ENCODE measurements around the gene DGKG.

DGKG gene

GRCh38 chr3:186268616-186269448, 93.2 kb downstream of the DGKG start:
- DNase-seq = no peak

DNA sequence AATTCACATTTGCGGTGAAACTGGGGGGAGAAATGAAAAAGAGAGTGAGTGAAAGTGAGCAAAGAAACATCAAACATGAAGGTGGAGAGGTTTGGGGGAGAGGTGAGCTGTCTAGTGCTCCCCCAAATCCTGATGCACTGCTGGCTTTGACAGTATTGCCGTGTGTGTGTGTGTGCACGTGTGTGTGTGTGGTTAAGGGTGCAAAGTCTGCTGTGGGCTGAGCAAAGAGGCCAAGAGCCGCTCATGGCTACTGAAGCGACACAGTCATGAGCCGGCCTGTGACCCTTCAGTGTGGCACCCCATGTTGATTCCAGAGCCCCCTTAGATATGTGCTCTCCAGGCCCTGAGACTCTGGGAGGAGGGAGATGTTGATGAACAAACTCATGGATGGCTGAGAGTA, 94.3 kb downstream of the DGKG start:
- no peak for DNase-seq

GRCh38 chr3:186264608-186265400, 97.2 kb downstream of the DGKG start:
- DNase-seq = no peak

- no peak for DNase-seq
Measured at GRCh38 chr3:186261638-186262037, 100.4 kb downstream of the DGKG start.

GRCh38 chr3:186260726-186261125, 101.3 kb downstream of the DGKG start:
- no peak for DNase-seq

- DNase-seq = peak; percentile 46 to 57
Measured at GRCh38 chr3:186259612-186260383, 102.2 kb downstream of the DGKG start.

DNA sequence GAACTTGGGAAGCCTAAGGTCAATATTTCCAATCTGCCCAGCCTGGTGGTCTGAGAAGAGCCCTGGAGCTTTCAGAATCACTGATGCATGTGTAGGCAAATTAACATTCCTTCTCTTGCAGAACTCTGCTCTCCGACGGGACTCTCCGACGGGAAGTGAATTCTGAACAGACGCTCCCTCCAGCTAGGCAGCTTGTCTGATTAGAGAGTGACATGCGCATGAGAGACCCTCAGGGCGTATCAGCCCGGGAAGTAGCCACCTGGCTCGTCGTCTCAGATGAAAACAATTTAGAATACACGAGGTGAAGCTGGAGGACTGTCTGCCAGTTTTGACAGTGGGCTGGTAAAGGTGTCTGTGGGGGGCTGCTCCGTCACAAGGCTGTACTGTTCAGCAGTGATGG, 103.1 kb downstream of the DGKG start:
- DNase-seq = no peak

DNA sequence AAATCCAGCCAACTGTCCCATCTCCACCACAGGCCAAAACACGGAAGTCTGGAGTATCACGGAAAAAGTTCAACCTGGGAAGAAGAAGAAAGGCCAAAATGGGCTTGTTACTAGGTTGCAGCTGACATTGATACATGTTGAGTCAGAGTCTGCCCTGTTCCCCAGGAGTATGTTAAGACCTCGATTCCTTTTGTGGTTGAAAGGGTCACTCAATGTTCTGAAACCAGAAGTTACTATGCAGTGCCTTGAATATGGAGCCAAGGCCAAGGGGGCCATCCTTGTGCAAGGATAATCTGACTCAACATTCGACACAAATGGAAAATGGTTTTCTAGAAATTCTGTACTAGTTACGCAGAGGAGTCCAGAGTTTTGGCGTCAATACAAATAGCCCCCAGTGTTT, 104.2 kb downstream of the DGKG start:
- no peak for DNase-seq

DNA sequence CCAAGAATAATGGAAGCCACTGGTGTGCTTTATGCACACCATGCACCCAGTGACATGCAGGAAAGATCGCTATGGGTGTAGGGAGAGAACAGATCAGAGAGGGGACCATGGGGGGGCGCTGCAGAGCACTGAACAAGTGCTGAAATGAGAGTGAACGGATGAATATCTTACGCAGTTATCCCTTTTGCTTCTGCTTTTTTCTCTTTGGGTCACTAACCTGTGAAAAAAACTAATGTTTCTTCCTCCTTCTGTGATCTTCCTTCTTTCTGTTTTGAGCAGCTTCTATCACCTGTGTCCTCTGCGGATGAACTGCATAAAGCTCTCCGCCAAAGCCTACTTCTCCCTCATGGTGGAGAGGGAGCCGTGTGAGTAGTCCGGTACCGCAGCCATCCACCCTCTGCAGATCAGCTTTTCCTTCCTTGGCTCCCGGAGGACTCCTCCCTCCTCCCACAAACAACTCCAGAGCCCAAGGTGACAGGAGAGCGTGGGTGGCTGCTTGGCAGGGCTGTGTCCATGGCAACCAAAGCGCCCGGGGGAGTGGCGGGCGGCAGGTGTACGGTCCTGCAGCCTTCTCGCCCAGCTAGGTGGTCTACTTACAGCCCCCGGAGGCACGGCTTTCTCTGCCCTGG, 106.2 kb downstream of the DGKG start:
- DNase-seq = no peak

DNA sequence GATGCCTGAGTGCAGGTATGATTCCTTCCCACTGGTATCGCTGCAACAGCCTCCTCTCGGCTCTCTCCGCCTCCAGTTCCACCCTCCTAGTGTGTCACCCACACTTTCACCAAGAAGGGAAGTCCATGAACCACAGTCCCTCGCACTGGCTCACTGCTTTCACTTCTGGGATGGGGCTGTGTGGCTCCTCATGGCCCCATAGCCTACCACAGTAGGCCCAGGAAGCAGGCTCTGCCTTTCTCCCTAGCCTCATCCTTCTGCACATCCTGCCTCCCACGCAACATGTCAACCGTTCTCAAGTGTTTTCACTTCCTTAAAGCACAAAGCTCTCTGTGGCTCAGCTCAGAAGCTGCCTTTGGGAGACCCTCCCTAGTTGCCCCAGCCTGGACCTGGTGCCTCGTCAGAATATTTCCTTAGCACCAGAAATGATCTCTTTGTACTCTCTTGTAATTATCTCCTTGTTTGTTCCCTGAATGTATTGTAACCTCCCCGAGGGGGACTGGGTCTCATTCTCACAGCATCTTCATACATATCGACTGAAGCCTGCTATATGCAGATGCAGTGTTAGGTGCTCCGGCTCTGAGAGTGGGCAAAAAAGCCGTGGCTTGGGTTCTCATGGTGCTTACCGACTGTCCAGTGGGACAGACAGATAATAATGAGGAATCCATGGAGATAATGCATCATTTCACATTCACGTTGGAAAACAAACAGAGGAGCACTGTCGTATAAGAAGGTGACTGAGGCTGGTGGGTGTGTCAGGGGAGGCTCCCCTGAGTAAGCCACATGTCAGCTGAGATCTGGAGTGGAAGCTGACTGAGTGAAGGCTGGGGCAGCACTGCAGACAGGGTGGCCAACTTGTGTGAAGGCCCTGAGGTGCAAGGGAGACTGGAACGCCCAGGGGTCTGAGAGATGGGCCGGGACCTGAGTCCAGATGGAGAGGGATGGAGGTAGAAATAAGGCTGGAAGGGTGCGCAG, 107.1 kb downstream of the DGKG start:
- no peak for DNase-seq

- DNase-seq = no peak
Measured at GRCh38 chr3:186251948-186252619, 110.0 kb downstream of the DGKG start.

GRCh38 chr3:186248850-186249249, 113.2 kb downstream of the DGKG start:
- no peak for DNase-seq

DNA sequence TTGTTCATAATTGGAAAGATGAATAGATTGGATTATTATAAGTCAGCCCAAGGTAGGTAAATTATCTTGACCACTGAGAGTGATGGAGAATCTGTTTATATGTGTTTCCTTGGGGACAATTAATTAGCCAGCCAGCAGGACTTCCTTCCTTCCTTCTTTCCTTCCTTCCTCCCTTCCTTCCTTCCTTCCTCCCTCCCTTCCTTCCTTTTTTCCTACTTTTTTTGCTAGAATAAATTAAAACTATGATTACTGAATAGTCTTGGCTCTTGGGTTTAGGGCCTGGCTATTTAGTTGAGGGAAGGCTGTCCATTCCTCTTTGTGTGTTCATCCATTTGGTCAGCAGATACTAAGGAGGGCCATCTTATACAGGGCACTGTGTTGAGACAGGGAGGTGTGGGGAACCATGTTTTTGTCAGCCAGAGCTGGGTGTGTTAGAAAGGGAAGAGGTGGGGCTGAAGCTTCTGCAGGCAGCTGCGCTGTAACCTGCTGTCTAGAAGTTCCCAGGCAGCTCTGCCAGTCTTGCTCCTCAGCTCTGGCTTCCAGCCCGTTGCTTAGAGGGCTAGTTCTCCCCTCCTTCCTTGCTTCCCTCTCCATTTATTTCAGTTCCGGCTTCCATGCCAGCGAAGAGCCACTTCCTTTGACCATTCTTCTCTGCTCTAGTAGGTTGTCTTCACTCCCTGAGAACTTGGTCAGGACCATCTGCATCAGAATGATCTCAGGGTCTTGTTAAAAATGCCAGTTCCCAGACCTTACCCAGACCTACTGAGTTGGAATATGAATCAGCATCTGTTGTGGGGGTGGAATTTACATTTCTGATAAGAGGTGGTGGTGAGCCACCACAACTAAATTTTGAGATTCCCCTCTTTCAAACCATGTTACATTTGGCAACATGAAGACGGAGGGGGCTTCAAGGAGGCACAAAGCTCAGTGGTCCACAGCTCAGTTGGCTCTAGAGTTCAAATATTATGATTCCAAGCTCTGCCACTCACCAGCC, 113.9 kb downstream of the DGKG start:
- DNase-seq = no peak

DNA sequence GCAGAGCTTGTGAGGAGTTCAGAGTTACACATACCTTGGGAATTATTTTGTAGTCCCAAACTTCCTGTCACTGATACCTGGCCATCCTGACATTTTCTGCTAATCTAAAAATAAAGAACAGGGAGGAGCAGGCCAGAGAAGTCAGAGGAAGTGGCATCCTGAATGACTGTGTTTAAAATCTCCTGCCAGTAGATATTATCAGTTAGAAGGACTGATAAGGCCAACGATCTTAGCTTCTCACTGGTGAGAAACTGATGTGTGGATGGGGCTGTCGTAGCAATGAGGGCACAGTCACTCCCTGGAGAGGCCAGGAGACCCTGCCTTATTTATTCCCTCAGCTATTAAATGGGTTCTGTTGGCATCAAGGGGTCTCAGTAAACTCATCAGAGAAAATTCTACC, 115.1 kb downstream of the DGKG start:
- DNase-seq = no peak

GRCh38 chr3:186244016-186244415, 118.0 kb downstream of the DGKG start:
- DNase-seq = no peak

GRCh38 chr3:186241910-186242821, 119.9 kb downstream of the DGKG start:
- DNase-seq = no peak

DNA sequence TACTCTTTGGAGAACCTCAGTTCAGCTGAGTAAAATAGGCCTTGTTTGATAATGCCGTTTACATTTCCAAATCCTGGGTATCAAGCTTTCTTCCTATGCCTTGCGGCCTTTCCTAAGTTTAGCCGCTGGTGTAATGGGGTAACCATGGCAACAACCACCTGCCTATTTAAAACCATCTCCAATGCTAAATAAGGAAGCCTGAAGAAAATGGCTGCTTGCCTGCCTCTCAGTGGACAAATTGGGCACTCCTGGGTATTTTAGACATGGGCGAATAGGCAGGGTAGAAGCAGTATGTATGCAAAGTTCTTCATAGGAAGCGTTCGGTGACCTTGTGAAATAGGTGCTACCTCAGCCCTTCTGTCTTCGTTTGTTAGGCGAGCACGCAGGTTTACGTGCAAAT, 122.7 kb downstream of the DGKG start:
- DNase-seq = peak in 1 of 2 experiments; percentile 40

DNA sequence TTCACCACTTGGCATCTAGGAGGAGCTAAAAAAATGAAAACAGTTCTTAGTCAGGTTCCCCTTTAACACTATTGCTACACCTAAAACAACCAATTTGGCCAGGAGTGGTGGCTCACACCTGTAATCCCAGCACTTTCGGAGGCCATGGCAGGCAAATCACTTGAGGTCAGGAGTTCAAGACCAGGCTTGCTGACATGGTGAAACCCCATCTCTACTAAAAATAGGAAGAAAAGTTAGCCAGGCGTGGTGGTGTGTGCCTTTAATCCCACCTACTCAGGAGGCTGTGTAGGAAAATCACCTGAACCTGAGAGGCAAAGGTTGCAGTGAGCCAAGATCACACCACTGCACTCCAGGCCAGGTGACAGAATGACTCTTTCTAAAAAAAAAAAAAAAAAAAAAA, 124.1 kb downstream of the DGKG start:
- no peak for DNase-seq

Data from NCI-H2081 (cell line).